HG03354 (cell line): ENCODE data around the gene IGSF11.

ENCODE experiments used
- ATAC-seq: cut with Tn5 transposase; IDR thresholded peaks from one replicate; pipeline ENCODE4 v1.9.1; 2021; ENCODE audit warnings: mild to moderate bottlenecking; ENCODE audit not compliant: unreplicated experiment, poor library complexity, severe bottlenecking

Gene IGSF11

GRCh38 chr3:118960876-118961450, 73.7 kb downstream of the IGSF11 start:
- ATAC-seq = no peak

- ATAC-seq = no peak
Measured at GRCh38 chr3:118955914-118956556, 78.6 kb downstream of the IGSF11 start.

- ATAC-seq = no peak
Measured at GRCh38 chr3:118951089-118951488, 83.6 kb downstream of the IGSF11 start.

GRCh38 chr3:118949113-118949760, 85.4 kb downstream of the IGSF11 start:
- no peak for ATAC-seq

- no peak for ATAC-seq
Measured at GRCh38 chr3:118948146-118948545, 86.5 kb downstream of the IGSF11 start.

GRCh38 chr3:118946449-118946848, 88.2 kb downstream of the IGSF11 start:
- no peak for ATAC-seq

GRCh38 chr3:118945834-118946233, 88.8 kb downstream of the IGSF11 start:
- ATAC-seq = no peak

GRCh38 chr3:118943597-118943996, 91.0 kb downstream of the IGSF11 start:
- no peak for ATAC-seq

GRCh38 chr3:118942671-118943070, 92.0 kb downstream of the IGSF11 start:
- no peak for ATAC-seq

- no peak for ATAC-seq
Measured at GRCh38 chr3:118942195-118942594, 92.5 kb downstream of the IGSF11 start.

- ATAC-seq = no peak
Measured at GRCh38 chr3:118941236-118941635, 93.4 kb downstream of the IGSF11 start.

- no peak for ATAC-seq
Measured at GRCh38 chr3:118938183-118938961, 96.3 kb downstream of the IGSF11 start.

GRCh38 chr3:118936811-118937210, 97.8 kb downstream of the IGSF11 start:
- ATAC-seq = no peak

GRCh38 chr3:118932822-118933558, 101.7 kb downstream of the IGSF11 start:
- ATAC-seq = no peak

GRCh38 chr3:118931996-118932395, 102.7 kb downstream of the IGSF11 start:
- ATAC-seq = no peak

GRCh38 chr3:118927449-118927848, 107.2 kb downstream of the IGSF11 start:
- ATAC-seq = no peak

GRCh38 chr3:118912188-118912587, 122.5 kb downstream of the IGSF11 start:
- no peak for ATAC-seq

- no peak for ATAC-seq
Measured at GRCh38 chr3:118910332-118910731, 124.3 kb downstream of the IGSF11 start.

- no peak for ATAC-seq
Measured at GRCh38 chr3:118909763-118910162, 124.9 kb downstream of the IGSF11 start.

- ATAC-seq = no peak
Measured at GRCh38 chr3:118907909-118908308, 126.7 kb downstream of the IGSF11 start.
